Chondrocyte (in vitro differentiated cells): ENCODE measurements around the gene NRIP1. TPM values are rescaled to one million over a fixed set of nuclear protein-coding genes. Genes with fewer than 3 reads are reported as not detected.

ENCODE experiments used
- DNase-seq: peaks from one replicate; pipeline ENCODE4 v3.0.0; 2021; ENCODE audit warnings: mixed read lengths, low spot score
- H3K27ac Mint-ChIP-seq: one replicate; pipeline ENCODE4 v1.8.0; 2021; ENCODE audit warnings: mild to moderate bottlenecking, moderate library complexity, mixed read lengths; ENCODE audit not compliant: unreplicated experiment
- H3K27me3 Mint-ChIP-seq: 2 replicates; pipeline ENCODE4 v1.8.0; 2021; ENCODE audit warnings: low read depth, mixed read lengths
- H3K36me3 Mint-ChIP-seq: 2 replicates; pipeline ENCODE4 v1.8.0; 2021; ENCODE audit warnings: low read depth, mixed read lengths
- H3K4me1 Mint-ChIP-seq: 2 replicates; pipeline ENCODE4 v1.8.0; 2021; ENCODE audit warnings: low read depth, mild to moderate bottlenecking, mixed read lengths
- H3K4me3 Mint-ChIP-seq: one replicate; pipeline ENCODE4 v1.8.0; 2021; ENCODE audit warnings: mild to moderate bottlenecking, moderate library complexity, mixed read lengths; ENCODE audit not compliant: unreplicated experiment
- H3K9me3 Mint-ChIP-seq: 2 replicates; pipeline ENCODE4 v1.8.0; 2021; ENCODE audit warnings: low read depth, mixed read lengths
- CTCF ChIP-seq: fragments of 200-600 bp; sonication (generic); IDR thresholded peaks from 2 replicates; pipeline ENCODE4 v1.5.0; 2021; ENCODE audit warnings: antibody characterized with exemption, mild to moderate bottlenecking, moderate library complexity
- total RNA-seq: library from RNA; stranded (reverse); gene quantifications from 3 replicates; pipeline ENCODE4 v1.2.1, GENCODE V29; 2021

The NRIP1 gene
- total RNA-seq, 1 donor from 2014 or later, result 22.6 TPM

GRCh38 chr21:15027056-15027455 lies 37.7 kb downstream of the NRIP1 start:
- H3K36me3 Mint-ChIP-seq, result no peaks in the 10 kb centered on the region
- peaks cover 6% of the 10 kb centered on the region for H3K9me3 Mint-ChIP-seq
- H3K4me3 Mint-ChIP-seq, result no peak overlapping the region
- no peaks in the 10 kb centered on the region for H3K27me3 Mint-ChIP-seq
- TF ChIP-seq CTCF, result no peak
- DNase-seq, result no peak
- H3K4me1 Mint-ChIP-seq, result peaks cover 13% of the 10 kb centered on the region
- H3K27ac Mint-ChIP-seq, result no peak overlapping the region

DNA sequence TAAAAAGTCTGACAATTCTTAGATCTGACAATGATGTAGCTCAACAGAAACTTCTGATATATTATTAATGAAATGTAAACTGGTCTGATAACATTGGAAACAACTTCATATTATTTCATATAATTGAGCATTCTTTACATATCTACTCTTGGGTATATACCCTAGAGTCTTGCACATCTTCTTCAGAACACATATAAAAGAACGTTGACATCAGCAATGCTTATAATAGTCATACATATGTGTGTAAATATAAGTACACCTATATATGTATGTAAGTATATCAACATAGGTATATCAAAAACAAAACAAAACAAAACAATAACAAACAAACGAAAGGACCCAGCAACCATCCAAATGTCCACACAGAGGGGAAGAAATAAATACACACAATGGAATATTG lies 38.4 kb downstream of the NRIP1 start:
- no peak overlapping the region for H3K27ac Mint-ChIP-seq
- peaks cover 11% of the 10 kb centered on the region for H3K9me3 Mint-ChIP-seq
- peaks cover 10% of the 10 kb centered on the region for H3K4me1 Mint-ChIP-seq
- no peak overlapping the region for H3K4me3 Mint-ChIP-seq
- no peaks in the 10 kb centered on the region for H3K27me3 Mint-ChIP-seq
- no peak for DNase-seq
- H3K36me3 Mint-ChIP-seq, result no peaks in the 10 kb centered on the region
- no peak for TF ChIP-seq CTCF

GRCh38 chr21:15023776-15024175 lies 41.0 kb downstream of the NRIP1 start:
- H3K9me3 Mint-ChIP-seq, result peaks cover 8% of the 10 kb centered on the region
- peaks cover 7% of the 10 kb centered on the region for H3K4me1 Mint-ChIP-seq
- no peak for TF ChIP-seq CTCF
- no peak overlapping the region for H3K4me3 Mint-ChIP-seq
- no peak for DNase-seq
- no peaks in the 10 kb centered on the region for H3K27me3 Mint-ChIP-seq
- H3K27ac Mint-ChIP-seq, result no peak overlapping the region
- no peaks in the 10 kb centered on the region for H3K36me3 Mint-ChIP-seq

- no peaks in the 10 kb centered on the region for H3K36me3 Mint-ChIP-seq
- H3K27me3 Mint-ChIP-seq, result no peaks in the 10 kb centered on the region
- no peak for DNase-seq
- peaks cover 13% of the 10 kb centered on the region for H3K4me1 Mint-ChIP-seq
- TF ChIP-seq CTCF, result no peak
- peaks cover 8% of the 10 kb centered on the region for H3K9me3 Mint-ChIP-seq
- no peak overlapping the region for H3K4me3 Mint-ChIP-seq
- H3K27ac Mint-ChIP-seq, result no peak overlapping the region
Observed at GRCh38 chr21:15022608-15023261, 42.1 kb downstream of the NRIP1 start.

DNA sequence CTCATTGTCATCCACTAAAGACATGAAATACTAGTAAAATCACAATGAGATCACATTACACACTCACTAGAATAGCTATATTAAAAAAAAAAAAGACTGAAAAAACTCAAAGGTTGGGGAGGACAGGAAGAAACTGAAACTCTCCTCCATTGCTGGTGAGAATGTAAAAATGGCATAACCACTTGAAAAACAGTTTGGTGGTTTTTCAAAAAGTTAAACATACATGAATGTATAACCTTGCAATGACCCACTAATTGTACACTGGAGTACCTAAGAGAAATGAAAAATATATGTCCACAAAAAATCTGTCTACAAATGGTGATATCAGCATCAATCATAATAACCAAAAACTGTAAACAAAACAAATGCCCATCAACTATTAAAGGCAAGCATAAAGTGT lies 44.0 kb downstream of the NRIP1 start:
- Mint-ChIP-seq H3K36me3 (no peaks in the 10 kb centered on the region), H3K27ac (no peak overlapping the region)

More for the DNA sequence above, 44.0 kb downstream of the NRIP1 start:
- Mint-ChIP-seq H3K4me3 (no peak overlapping the region), H3K9me3 (peaks cover 8% of the 10 kb centered on the region), H3K4me1 (peaks cover 17% of the 10 kb centered on the region), H3K27me3 (no peaks in the 10 kb centered on the region)
- TF ChIP-seq CTCF, result no peak
- no peak for DNase-seq
